Islet of Langerhans (tissue), 1 donor: Measurements from ENCODE around the gene FAM110C.
A peak's percentile ranks its signal among the peaks of the same experiment; 100 is the strongest.
"Not testable (repeated sequence)": the region's sequence is repeated elsewhere in the genome, so short reads cannot be mapped to it uniquely, and the experiment has no call there.

Source experiments
- FAIRE-seq: peaks from one replicate; lab custom pipeline; 2011; peaks lifted over from hg19 to GRCh38; lab: Jason Lieb, UNC

The FAM110C gene

GRCh38 chr2:46471-47345, at the start of gene FAM110C:
FAM110C (minus strand) TSS chr2:46505; CDS start chr2:46385, 120 bp downstream.
- FAIRE-seq, result no peak

- no peak for FAIRE-seq
Measured at GRCh38 chr2:92326-92725, 46.0 kb upstream of the FAM110C start.

GRCh38 chr2:90645-91312, 44.5 kb upstream of the FAM110C start:
- no peak for FAIRE-seq

- no peak for FAIRE-seq
Measured at GRCh38 chr2:85761-86160, 39.5 kb upstream of the FAM110C start.

- no peak for FAIRE-seq
Measured at GRCh38 chr2:84121-84520, 37.8 kb upstream of the FAM110C start.

- FAIRE-seq, result no peak
Measured at GRCh38 chr2:80971-81736, 34.8 kb upstream of the FAM110C start.

- no peak for FAIRE-seq
Measured at GRCh38 chr2:80378-80777, 34.1 kb upstream of the FAM110C start.

- FAIRE-seq, result no peak
Measured at GRCh38 chr2:71309-72035, 25.2 kb upstream of the FAM110C start.

- FAIRE-seq, result no peak
Measured at GRCh38 chr2:69366-70344, 23.4 kb upstream of the FAM110C start.

- FAIRE-seq, result not testable (repeated sequence)
Measured at GRCh38 chr2:68637-69036, 22.3 kb upstream of the FAM110C start.

- FAIRE-seq, result no peak
Measured at GRCh38 chr2:66853-67252, 20.5 kb upstream of the FAM110C start.

- FAIRE-seq, result no peak
Measured at GRCh38 chr2:65121-65520, 18.8 kb upstream of the FAM110C start.

- FAIRE-seq, result no peak
Measured at GRCh38 chr2:55587-56448, 9.5 kb upstream of the FAM110C start.

- no peak for FAIRE-seq
Measured at GRCh38 chr2:51613-52012, 5.3 kb upstream of the FAM110C start.

GRCh38 chr2:47737-48136, 1.4 kb upstream of the FAM110C start:
- FAIRE-seq, result no peak

GRCh38 chr2:47346-47725, 1.0 kb upstream of the FAM110C start:
- FAIRE-seq, result no peak

GRCh38 chr2:46131-46470, 204 bp downstream of the FAM110C start:
- no peak for FAIRE-seq

GRCh38 chr2:45342-46130, 769 bp downstream of the FAM110C start:
- no peak for FAIRE-seq

- FAIRE-seq, result peak; percentile 96
Measured at GRCh38 chr2:44748-45341, 1.5 kb downstream of the FAM110C start.
